Suprapubic skin (tissue), 4 donors: ENCODE results near the gene SREBF1.

Experiments used
- POLR2A ChIP-seq, 2 donors: fragments of 450-650 bp; IDR thresholded peaks; one replicate each; pipeline ENCODE4 v1.6.1; 2017; ENCODE audit warnings: antibody characterized with exemption in 2 of 2, mild to moderate bottlenecking in 2 of 2, moderate library complexity in 2 of 2
- POLR2AphosphoS5 ChIP-seq, 3 donors: sonication (generic); formaldehyde crosslinking; IDR thresholded peaks; one replicate each; pipeline ENCODE4 v1.6.1; 2017; ENCODE audit warnings: antibody characterized with exemption in 3 of 3

- TF ChIP-seq POLR2A (IDR thresholded peaks at IDR 0.05) (no peak), POLR2AphosphoS5 (IDR thresholded peaks at IDR 0.05) (no peak)
These were observed 19.2 kb upstream of the SREBF1 start for GRCh38 chr17:17855976-17856375.
